ENCODE measurements around the gene FLVCR2. TPM values are rescaled to one million over a fixed set of nuclear protein-coding genes. Genes with fewer than 3 reads are reported as not detected.

Gene FLVCR2
- total RNA-seq, 4 donors from 2014 or later: 11.5 to 21.8 (median 12.3) TPM

- no peak for TF ChIP-seq CTCF (IDR thresholded peaks at IDR 0.05; ENCODE audit: low read depth)
These were observed 39.3 kb upstream of the FLVCR2 start for GRCh38 chr14:75539162-75539560.

- no peak for TF ChIP-seq CTCF (IDR thresholded peaks at IDR 0.05; ENCODE audit: low read depth)
These were observed 38.6 kb upstream of the FLVCR2 start for GRCh38 chr14:75539561-75540478.

- TF ChIP-seq CTCF (IDR thresholded peaks at IDR 0.05; ENCODE audit: low read depth): no peak
These were observed 38.0 kb upstream of the FLVCR2 start for GRCh38 chr14:75540479-75540851.

- no peak for TF ChIP-seq CTCF (IDR thresholded peaks at IDR 0.05; ENCODE audit: low read depth)
These were observed 35.8 kb upstream of the FLVCR2 start for GRCh38 chr14:75542588-75543091.

- no peak for TF ChIP-seq CTCF (IDR thresholded peaks at IDR 0.05; ENCODE audit: low read depth)
These were observed 35.2 kb upstream of the FLVCR2 start for GRCh38 chr14:75543253-75543652.

- no peak for TF ChIP-seq CTCF (IDR thresholded peaks at IDR 0.05; ENCODE audit: low read depth)
These were observed 34.6 kb upstream of the FLVCR2 start for GRCh38 chr14:75543786-75544185.

GRCh38 chr14:75545907-75546306, 32.5 kb upstream of the FLVCR2 start:
- TF ChIP-seq CTCF (IDR thresholded peaks at IDR 0.05; ENCODE audit: low read depth): no peak
